ENCODE measurements around the gene ZNF485.

- no peak for TF ChIP-seq CTCF (IDR thresholded peaks at IDR 0.05)
- no peak for TF ChIP-seq POLR2A (IDR thresholded peaks at IDR 0.05)
Observed at GRCh38 chr10:43605850-43606322, 352 bp upstream of the ZNF485 start.
